Lower leg skin (tissue), 4 donors: ENCODE measurements around the gene CHPF2. TPM values are rescaled to one million over a fixed set of nuclear protein-coding genes. Genes with fewer than 3 reads are reported as not detected.

ENCODE experiments used
- DNase-seq, 2 donors: peaks; one replicate each; pipeline ENCODE4 v3.0.0-alpha.2; 2019; ENCODE audit warnings: low spot score in 2 of 2
- H3K4me3 ChIP-seq: fragments of 200-600 bp; sonication (generic); 2 replicates; pipeline ENCODE4 v1.5.1; 2017; ENCODE audit warnings: mild to moderate bottlenecking, low read depth; ENCODE audit not compliant: poor library complexity, severe bottlenecking
- CTCF ChIP-seq, 3 donors: fragments of 450-650 bp; IDR thresholded peaks; one replicate each; pipeline ENCODE4 v1.5.1; 2016; ENCODE audit warnings: antibody characterized with exemption in 3 of 3, mild to moderate bottlenecking in 3 of 3, moderate library complexity in 2 of 3
- POLR2A ChIP-seq, 2 donors: fragments of 450-650 bp; IDR thresholded peaks; one replicate each; pipeline ENCODE4 v1.6.1; 2016 to 2017; ENCODE audit warnings: antibody characterized with exemption in 2 of 2, mild to moderate bottlenecking in 1 of 2, moderate library complexity in 1 of 2
- WGBS, 2 donors: methylation state at CpG; one replicate each; pipeline ENCODE4 v1.1.5; 2018; 5-methylcytosine and 5-hydroxymethylcytosine counted together
- intact Hi-C: fragments of 100-400 bp; cut with DNase I; formaldehyde crosslinking; loops from one replicate; pipeline ENCODE4 v1.15.0; 2023; ENCODE audit warnings: low total_unique reads
- total RNA-seq, 4 donors: library from RNA; depleted of rRNA; stranded (reverse); fragments of >200 nt; gene quantifications; one replicate each; pipeline ENCODE4 v1.1.0, GENCODE V29; 2016

Gene CHPF2
- total RNA-seq, 4 donors from 2014 or later = 15.4 to 32.2 (median 26.7) TPM

- H3K4me3 ChIP-seq = no peak overlapping the region
- intact Hi-C loops = no loop called here
- DNase-seq = no peak
- WGBS, 2 donors = 65 to 76% methylated on average over 9 of the region's 9 CpGs
- TF ChIP-seq POLR2A (IDR thresholded peaks at IDR 0.05) (no peak), CTCF (IDR thresholded peaks at IDR 0.05) (no peak)
Observed at GRCh38 chr7:151208253-151208862, 23.9 kb upstream of the CHPF2 start.

- 93% methylated on average over 6 of the region's 6 CpGs for WGBS, 2 donors
- no peak overlapping the region for H3K4me3 ChIP-seq
- no peak for TF ChIP-seq CTCF (IDR thresholded peaks at IDR 0.05)
- TF ChIP-seq POLR2A (IDR thresholded peaks at IDR 0.05) = no peak
- intact Hi-C loops = no loop called here
- DNase-seq = no peak
Observed at GRCh38 chr7:151209588-151209987, 22.7 kb upstream of the CHPF2 start.

GRCh38 chr7:151210087-151210854, 22.0 kb upstream of the CHPF2 start, which contains the start of gene H2BK1:
H2BK1 (minus strand) TSS chr7:151210488; CDS start chr7:151210318, 170 bp downstream.
- intact Hi-C loops = no loop called here
- no peak for TF ChIP-seq CTCF (IDR thresholded peaks at IDR 0.05)
- TF ChIP-seq POLR2A (IDR thresholded peaks at IDR 0.05) = no peak
- 87% methylated on average over 17 of the region's 17 CpGs for WGBS, 2 donors
- no peak within 1 kb of the TSS for H3K4me3 ChIP-seq
- DNase-seq = no peak

GRCh38 chr7:151211155-151211772, 21.0 kb upstream of the CHPF2 start:
- no peak for TF ChIP-seq POLR2A (IDR thresholded peaks at IDR 0.05)
- no peak for TF ChIP-seq CTCF (IDR thresholded peaks at IDR 0.05)
- WGBS, 2 donors = 85 to 87% methylated on average over 3 of the region's 3 CpGs
- DNase-seq = no peak
- no peak overlapping the region for H3K4me3 ChIP-seq
- intact Hi-C loops = no loop called here

GRCh38 chr7:151212626-151213025, 19.7 kb upstream of the CHPF2 start:
- no peak overlapping the region for H3K4me3 ChIP-seq
- no peak for TF ChIP-seq CTCF (IDR thresholded peaks at IDR 0.05)
- 89 to 90% methylated on average over 5 of the region's 5 CpGs for WGBS, 2 donors
- no peak for DNase-seq
- intact Hi-C loops = no loop called here
